HG03442 (cell line): ENCODE measurements around the gene CD247.

Experiments
- ATAC-seq: cut with Tn5 transposase; IDR thresholded peaks from one replicate; pipeline ENCODE4 v1.9.1; 2021; ENCODE audit warnings: mild to moderate bottlenecking, moderate library complexity; ENCODE audit not compliant: unreplicated experiment

Gene CD247

GRCh38 chr1:167463875-167464575 is 54.3 kb downstream of the CD247 start:
- no peak for ATAC-seq

- no peak for ATAC-seq
Observed at GRCh38 chr1:167463080-167463479, 55.2 kb downstream of the CD247 start.

- no peak for ATAC-seq
Observed at GRCh38 chr1:167462341-167462740, 56.0 kb downstream of the CD247 start.

- no peak for ATAC-seq
Observed at GRCh38 chr1:167460836-167461235, 57.5 kb downstream of the CD247 start.

GRCh38 chr1:167457936-167458584 is 60.3 kb downstream of the CD247 start:
- no peak for ATAC-seq

- no peak for ATAC-seq
Observed at GRCh38 chr1:167456926-167457325, 61.4 kb downstream of the CD247 start.

- no peak for ATAC-seq
Observed at GRCh38 chr1:167456524-167456923, 61.8 kb downstream of the CD247 start.

- peak; percentile 36 for ATAC-seq
Observed at GRCh38 chr1:167455786-167456446, 62.4 kb downstream of the CD247 start.

GRCh38 chr1:167454894-167455785 is 63.2 kb downstream of the CD247 start:
- ATAC-seq = peak; percentile 47

- ATAC-seq = no peak
Observed at GRCh38 chr1:167454304-167454893, 63.9 kb downstream of the CD247 start.

GRCh38 chr1:167453123-167453522 is 65.2 kb downstream of the CD247 start:
- no peak for ATAC-seq

- no peak for ATAC-seq
Observed at GRCh38 chr1:167452483-167452882, 65.8 kb downstream of the CD247 start.

GRCh38 chr1:167450843-167451242 is 67.5 kb downstream of the CD247 start:
- ATAC-seq = no peak

- peak; percentile 69 for ATAC-seq
Observed at GRCh38 chr1:167447521-167448136, 70.7 kb downstream of the CD247 start.

GRCh38 chr1:167446966-167447365 is 71.4 kb downstream of the CD247 start:
- ATAC-seq = no peak

GRCh38 chr1:167443757-167444156 is 74.6 kb downstream of the CD247 start:
- ATAC-seq = no peak

GRCh38 chr1:167442854-167443565 is 75.3 kb downstream of the CD247 start:
- no peak for ATAC-seq

GRCh38 chr1:167442142-167442848 is 76.0 kb downstream of the CD247 start:
- peak; percentile 86 for ATAC-seq

- ATAC-seq = no peak
Observed at GRCh38 chr1:167441222-167441621, 77.1 kb downstream of the CD247 start.
